Stimulated activated CD4-positive, alpha-beta T cell treated with anti-CD3 and anti-CD28 coated beads, Interleukin-2, amount 100 ng/mL, for 4 hours (primary cell): Measurements from ENCODE around the gene METTL9.
"Not testable (repeated sequence)": the region's sequence is repeated elsewhere in the genome, so short reads cannot be mapped to it uniquely, and the experiment has no call there.

Source experiments
- DNase-seq: peaks from one replicate; pipeline ENCODE4 v3.0.0-alpha.2; 2020; ENCODE audit warnings: low read depth

The METTL9 gene

DNA sequence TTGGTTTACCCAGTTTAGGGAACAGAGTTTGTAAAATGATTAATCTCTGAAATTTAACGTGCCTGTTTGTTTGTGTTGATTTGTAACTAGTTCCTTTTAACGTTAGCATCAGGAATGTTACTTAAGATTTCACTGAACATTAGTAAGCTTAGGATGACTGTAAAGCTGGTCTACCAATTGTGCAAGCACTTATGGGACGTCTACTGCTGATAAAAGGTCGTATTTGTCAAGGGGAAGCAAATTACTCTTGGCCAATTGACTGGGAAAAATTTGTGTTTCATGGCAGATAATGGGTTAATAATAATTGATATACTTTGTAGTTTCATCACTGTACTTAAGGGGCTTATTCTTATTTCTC is 11.8 kb downstream of the METTL9 start:
- DNase-seq = no peak

GRCh38 chr16:21611556-21612384 is 12.4 kb downstream of the METTL9 start:
- DNase-seq = no peak

GRCh38 chr16:21613361-21613760 is 14.0 kb downstream of the METTL9 start:
- DNase-seq = no peak

- no peak for DNase-seq
Measured at GRCh38 chr16:21613781-21614180, 14.4 kb downstream of the METTL9 start.

DNA sequence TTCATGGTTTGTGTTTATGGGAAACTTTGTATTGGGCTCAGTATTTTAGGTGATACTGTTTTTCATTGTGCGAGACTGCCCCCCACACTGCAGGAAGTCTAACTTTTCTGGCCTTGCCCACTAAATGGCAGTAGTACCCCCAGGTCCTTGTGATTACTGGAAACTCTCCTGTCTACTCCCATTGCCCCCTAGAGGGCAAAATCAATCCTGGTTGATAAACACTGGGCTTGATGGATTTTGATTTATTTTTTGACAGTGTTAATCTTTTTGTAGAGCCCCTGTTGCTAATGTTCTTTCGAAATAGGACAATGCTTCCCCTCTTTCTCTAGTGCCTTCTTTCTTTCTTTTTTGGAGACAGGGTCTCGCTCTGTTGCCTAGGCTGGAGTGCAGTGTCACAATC is 15.5 kb downstream of the METTL9 start:
- DNase-seq = no peak

DNA sequence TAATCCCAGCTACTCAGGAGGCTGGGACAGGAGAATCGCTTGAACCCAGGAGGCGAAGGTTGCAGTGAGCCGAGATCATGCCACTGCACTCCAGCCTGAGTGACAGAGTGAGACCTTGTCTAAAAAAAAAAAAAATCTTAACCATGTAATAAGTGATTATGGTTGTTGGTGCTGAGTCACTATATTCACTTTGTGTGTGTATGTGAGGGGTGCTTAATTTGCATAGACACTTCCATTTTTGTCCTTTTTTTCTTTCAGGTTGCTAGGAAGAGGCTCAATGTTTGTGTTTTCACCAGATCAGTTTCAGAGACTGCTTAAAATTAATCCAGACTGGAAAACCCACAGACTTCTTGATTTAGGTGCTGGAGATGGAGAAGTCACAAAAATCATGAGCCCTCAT is 18.2 kb downstream of the METTL9 start:
- no peak for DNase-seq

DNA sequence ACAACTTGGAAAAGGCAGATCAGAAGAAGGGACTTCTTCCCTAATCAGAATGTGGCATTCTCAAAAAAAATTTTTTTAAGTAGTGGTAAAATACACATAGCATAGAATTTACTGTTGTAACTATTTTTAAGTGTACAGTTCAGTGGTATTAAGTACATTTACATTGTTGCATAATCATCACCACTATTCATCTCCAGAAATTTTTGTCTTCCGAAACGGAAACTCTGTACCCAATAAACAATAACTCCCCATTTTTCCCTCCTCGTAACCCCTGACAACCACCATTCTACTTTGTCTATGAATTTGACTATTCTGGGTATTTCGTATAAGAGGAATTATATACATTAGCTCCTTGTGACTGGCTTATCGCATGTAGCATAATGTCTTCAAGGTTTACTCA is 18.9 kb downstream of the METTL9 start:
- no peak for DNase-seq

- no peak for DNase-seq
Measured at GRCh38 chr16:21619765-21620425, 20.5 kb downstream of the METTL9 start.

DNA sequence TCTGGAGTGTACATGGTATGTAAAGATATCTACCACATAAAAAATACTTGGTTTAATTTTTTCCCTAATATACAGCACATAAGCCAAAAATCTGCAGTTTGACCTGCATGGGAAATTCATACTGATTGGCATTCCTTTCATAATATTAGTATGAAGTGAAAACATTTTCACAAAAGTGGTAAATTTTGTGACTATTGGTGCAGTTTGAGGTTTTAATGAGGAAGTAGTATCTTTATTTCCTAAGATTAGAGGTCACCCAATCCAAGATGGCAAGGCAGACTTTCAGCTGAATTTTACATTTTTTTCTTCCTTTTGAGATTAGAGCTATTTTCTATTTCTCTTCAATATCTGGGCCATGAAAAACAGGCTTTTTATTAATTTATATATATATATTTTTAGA is 21.2 kb downstream of the METTL9 start:
- no peak for DNase-seq

DNA sequence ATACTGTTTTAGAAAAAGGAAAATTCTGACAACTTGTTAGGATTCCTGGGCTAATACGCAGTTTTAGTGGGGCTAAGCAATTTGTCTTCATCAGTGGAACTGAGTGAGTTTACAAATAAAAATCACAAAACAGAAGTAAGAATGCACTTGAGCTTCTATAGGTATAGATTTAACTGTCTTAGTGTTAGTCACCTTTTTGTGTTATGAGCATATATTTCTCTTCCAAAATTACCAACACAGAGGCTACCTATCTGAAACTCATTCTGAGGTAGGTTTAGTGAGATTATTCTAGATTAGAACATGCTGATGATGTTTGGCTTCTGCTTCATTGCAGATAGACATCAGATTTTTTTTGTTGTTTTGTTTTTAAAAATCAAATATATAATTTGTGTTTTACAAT is 23.2 kb downstream of the METTL9 start:
- no peak for DNase-seq

DNA sequence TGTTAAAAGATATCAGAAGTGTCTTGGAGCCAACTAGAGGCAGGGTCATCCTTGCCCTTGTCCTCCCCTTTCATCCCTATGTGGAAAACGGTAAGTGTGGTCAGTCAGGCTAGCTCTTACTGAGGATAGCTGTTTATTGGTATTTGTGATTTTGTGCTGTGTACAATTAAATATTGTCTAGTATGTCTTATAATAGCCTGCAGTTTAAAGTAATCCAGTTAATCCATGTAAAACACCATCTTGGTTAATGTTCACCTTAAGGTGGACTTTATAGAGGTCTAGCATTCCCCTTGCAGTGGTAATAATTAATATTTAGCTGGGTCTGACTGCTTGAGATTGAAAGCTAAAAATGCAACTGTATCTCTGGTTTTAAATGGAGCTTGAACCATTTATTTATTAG is 25.6 kb downstream of the METTL9 start:
- no peak for DNase-seq

DNA sequence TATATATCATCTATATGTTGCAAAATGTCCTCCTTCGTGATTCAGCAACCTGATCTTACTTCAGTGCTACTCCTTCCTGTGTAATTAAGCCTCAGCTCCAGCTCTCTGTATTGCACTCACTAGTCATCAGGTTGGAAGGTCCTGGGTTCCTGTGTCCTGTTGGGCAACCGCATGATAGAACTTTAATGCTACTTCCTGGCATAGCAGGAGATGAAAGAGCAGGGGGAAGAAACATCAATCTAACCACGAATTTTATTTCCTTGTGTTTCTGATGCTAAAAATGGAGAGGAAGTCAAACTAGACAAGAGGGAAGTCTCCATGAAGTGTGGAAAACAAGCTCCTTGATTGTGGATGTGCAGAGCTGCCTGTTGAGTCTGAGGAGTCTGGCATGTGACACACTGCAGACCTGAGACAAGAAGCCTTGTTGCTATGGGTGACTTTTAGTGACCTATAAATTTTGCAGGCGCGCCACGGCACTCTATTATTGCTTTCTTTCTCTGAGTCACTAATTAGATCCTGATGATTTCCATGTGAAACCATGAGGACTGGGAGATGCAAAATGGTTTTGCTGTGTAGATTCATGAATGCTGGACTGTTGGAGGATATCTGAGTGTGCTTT is 27.4 kb downstream of the METTL9 start:
- no peak for DNase-seq

DNA sequence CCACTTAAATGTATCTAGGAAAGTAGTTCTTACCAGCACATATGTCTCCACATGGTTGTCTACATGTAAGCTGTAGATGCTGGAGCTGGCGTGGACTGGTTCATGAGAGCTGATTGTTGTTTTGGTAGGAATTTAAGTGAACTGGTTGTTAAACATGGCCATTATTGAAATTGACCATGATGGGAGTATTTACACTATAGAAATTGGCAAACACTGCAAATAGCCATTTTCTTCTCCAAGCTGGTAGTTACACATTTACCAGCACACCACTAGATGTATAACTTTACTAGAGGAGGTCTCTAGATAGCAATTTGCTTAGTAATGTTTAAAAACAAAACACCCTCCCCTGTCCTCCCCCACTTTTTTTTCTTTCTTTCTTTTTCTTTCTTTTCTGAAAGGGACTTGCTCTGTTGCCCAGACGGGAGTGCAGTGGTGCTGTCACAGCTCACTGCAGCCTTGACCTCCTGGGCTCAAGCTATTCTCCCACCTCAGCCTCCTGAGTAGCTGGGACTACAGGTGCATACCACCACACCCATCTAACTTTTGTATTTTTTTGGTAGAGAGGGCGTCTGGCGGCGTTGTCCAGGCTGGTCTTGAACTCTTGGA is 28.8 kb downstream of the METTL9 start:
- DNase-seq = no peak

- DNase-seq = no peak
Measured at GRCh38 chr16:21628772-21629171, 29.4 kb downstream of the METTL9 start.

- not testable (repeated sequence) for DNase-seq
Measured at GRCh38 chr16:21629616-21630539, 30.5 kb downstream of the METTL9 start.

DNA sequence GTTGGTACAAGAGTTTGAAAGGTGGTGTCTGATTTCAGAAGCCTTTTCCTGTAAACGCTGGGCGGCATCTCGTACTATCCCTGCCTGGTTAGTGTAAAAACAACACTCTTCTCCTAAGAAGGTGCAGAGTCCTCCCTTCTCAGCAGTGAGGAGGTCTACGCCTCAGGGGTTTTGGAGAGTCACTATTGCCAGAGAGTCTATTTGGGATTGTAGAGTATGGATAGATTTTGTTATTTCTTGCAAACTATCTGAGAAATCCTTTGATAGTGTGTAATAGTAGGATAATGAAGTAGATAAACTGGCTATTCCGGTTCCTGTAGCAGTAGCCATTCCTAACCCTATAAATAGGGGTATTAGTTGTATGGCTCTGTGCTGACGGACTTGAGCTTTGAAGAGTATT is 31.5 kb downstream of the METTL9 start:
- DNase-seq = not testable (repeated sequence)

GRCh38 chr16:21631376-21631775 is 32.0 kb downstream of the METTL9 start:
- not testable (repeated sequence) for DNase-seq

DNA sequence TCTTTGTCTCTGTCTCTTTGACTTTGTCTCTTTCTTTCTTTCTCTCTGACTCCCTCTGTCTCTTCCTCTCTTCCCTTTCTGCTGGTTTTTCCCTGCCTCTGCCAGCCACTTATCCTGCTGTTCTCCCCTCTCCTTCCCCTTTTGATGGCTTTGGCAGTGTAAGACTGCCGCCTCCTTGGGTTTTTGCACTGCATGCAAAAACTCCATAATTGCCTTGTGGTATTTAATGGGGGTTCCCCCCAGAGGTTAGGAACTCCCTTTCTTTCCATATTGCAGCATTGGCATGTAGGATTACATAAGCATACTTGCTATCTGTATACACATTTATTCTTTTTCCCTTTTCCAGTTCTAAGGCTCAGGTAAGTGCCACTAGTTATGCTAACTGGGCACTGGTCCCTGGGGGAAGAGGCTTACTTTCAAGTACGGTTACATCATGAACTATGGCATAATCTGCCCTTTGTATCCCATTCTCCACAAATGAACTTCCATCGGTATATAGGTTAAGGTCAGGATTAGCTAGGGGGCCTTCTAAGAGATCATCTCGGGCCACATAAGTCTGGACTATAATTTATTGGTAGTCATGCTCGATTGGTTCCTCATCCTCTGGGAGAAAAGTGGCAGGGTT is 32.7 kb downstream of the METTL9 start:
- not testable (repeated sequence) for DNase-seq

- DNase-seq = no peak
Measured at GRCh38 chr16:21634216-21634615, 34.8 kb downstream of the METTL9 start.

DNA sequence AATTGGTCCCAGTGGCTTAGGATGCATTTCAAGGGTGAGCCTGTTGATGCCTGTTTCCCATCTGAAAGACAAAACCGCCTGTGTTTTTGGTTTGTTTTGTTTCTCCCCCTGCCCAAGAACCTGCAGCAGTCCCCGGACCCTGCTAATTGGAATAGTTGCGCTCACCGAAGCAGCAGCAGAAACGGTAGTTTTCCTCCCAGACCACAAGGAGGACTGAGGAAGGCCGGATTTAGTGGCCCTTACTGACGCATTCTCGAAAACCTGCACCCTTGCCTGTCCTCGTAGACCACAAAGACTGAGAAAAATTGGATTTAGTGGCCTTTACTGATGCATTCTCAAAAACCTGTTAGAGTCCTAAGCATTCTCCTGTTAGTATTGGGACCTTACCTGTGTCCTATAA is 36.3 kb downstream of the METTL9 start:
- not testable (repeated sequence) for DNase-seq
